Keratinocyte (primary cell): ENCODE measurements around the gene ARFGEF3. TPM values are rescaled to one million over a fixed set of nuclear protein-coding genes. Genes with fewer than 3 reads are reported as not detected.

Experiments used
- DNase-seq: peaks from one replicate; pipeline ENCODE4 v3.0.0-alpha.2; 2011; ENCODE audit warnings: low read depth, missing footprints, low spot score
- FAIRE-seq: peaks from 2 replicates; lab custom pipeline; 2011; peaks lifted over from hg19 to GRCh38; lab: Jason Lieb, UNC
- H2AFZ ChIP-seq: 2 replicates; pipeline ENCODE4 v1.6.0; 2012; ENCODE audit warnings: low read length, control low read depth, inconsistent platforms; ENCODE audit not compliant: control insufficient read depth
- H3K27ac ChIP-seq: 2 replicates; pipeline ENCODE4 v1.5.1; 2011; ENCODE audit warnings: low read length; ENCODE audit not compliant: control insufficient read depth, insufficient read depth
- H3K27me3 ChIP-seq: 3 replicates; pipeline ENCODE4 v1.6.0; 2011; ENCODE audit warnings: low read length; ENCODE audit not compliant: control insufficient read depth, insufficient read depth; ENCODE audit errors: extremely low read depth
- H3K36me3 ChIP-seq, 2 experiments: 2 replicates in 1 of 2; 3 replicates in 1 of 2; pipeline ENCODE4 v1.5.1; 2011; ENCODE audit warnings: low read length in 2 of 2, mild to moderate bottlenecking in 1 of 2; ENCODE audit not compliant: control insufficient read depth in 2 of 2, insufficient read depth in 2 of 2; ENCODE audit errors: extremely low read depth in 1 of 2
- H3K4me1 ChIP-seq: 3 replicates; pipeline ENCODE4 v1.5.1; 2011; ENCODE audit warnings: low read length; ENCODE audit not compliant: control insufficient read depth, insufficient read depth; ENCODE audit errors: extremely low read depth
- H3K4me2 ChIP-seq: 3 replicates; pipeline ENCODE4 v1.6.0; 2011; ENCODE audit warnings: low read depth, low read length; ENCODE audit not compliant: control insufficient read depth, insufficient read depth; ENCODE audit errors: extremely low read depth
- H3K4me3 ChIP-seq, 3 experiments: fragments of 200-600 bp in 1 of 3; sonication (generic) in 1 of 3; 2 replicates in 2 of 3; 3 replicates in 1 of 3; pipeline ENCODE4 v1.5.1; 2011 to 2016; ENCODE audit warnings: low read length in 3 of 3, mild to moderate bottlenecking in 3 of 3, control low read depth in 2 of 3, inconsistent platforms in 1 of 3, low read depth in 1 of 3, mixed read lengths in 1 of 3, mixed run types in 1 of 3, moderate library complexity in 1 of 3; ENCODE audit not compliant: control insufficient read depth in 2 of 3, insufficient read depth in 2 of 3; ENCODE audit errors: extremely low read depth in 1 of 3
- H3K79me2 ChIP-seq: 2 replicates; pipeline ENCODE4 v1.6.0; 2012; ENCODE audit warnings: low read length; ENCODE audit not compliant: control insufficient read depth, insufficient read depth
- H3K9ac ChIP-seq: 3 replicates; pipeline ENCODE4 v1.6.0; 2011; ENCODE audit warnings: low read length; ENCODE audit not compliant: control insufficient read depth, insufficient read depth; ENCODE audit errors: extremely low read depth
- H3K9me1 ChIP-seq: 3 replicates; pipeline ENCODE4 v1.6.0; 2011; ENCODE audit warnings: low read length; ENCODE audit not compliant: control insufficient read depth, insufficient read depth; ENCODE audit errors: extremely low read depth
- H3K9me3 ChIP-seq: 2 replicates; pipeline ENCODE4 v1.5.1; 2012; ENCODE audit warnings: low read depth, low read length; ENCODE audit not compliant: control insufficient read depth
- H4K20me1 ChIP-seq: 3 replicates; pipeline ENCODE4 v1.6.0; 2011; ENCODE audit warnings: low read length; ENCODE audit not compliant: control insufficient read depth, insufficient read depth; ENCODE audit errors: extremely low read depth
- EZH2 ChIP-seq: IDR thresholded peaks from one replicate; pipeline ENCODE4 v1.6.1; 2012; ENCODE audit warnings: inconsistent platforms, mild to moderate bottlenecking, low read length, moderate library complexity
- dilution Hi-C: fragments of 300-500 bp; cut with MboI; formaldehyde crosslinking; loops from one replicate; pipeline ENCODE4 v1.7.0; 2020; ENCODE audit warnings: low sequenced_read_pairs; ENCODE audit not compliant: extremely low pct_ligation_motif_present
- polyA plus RNA-seq, 5 experiments: library from polyadenylated mRNA; depleted of rRNA in 3 of 5; stranded (reverse) in 3 of 5; stranded (forward) in 1 of 5; unstranded in 1 of 5; fragments of >200 nt; gene quantifications; 1 replicate in 1 of 5; 2 replicates in 3 of 5; 3 replicates in 1 of 5; pipeline versions ENCODE4 v1.2.1 to v1.2.3, GENCODE V29; 2011 to 2012; ENCODE audit warnings: missing spikeins in 2 of 5, low read depth in 1 of 5, low replicate concordance in 1 of 5
- TF ChIP-seq, protein P1 (sequence below), 3 experiments: IDR thresholded peaks in 1 of 3; conservative IDR thresholded peaks in 1 of 3; optimal IDR thresholded peaks in 1 of 3; 2 replicates in 2 of 3; 3 replicates in 1 of 3; pipeline versions ENCODE3 to v1.5.1; 2011; ENCODE audit warnings: low read length in 3 of 3, mild to moderate bottlenecking in 3 of 3, moderate library complexity in 2 of 3, control low read depth in 1 of 3, inconsistent platforms in 1 of 3; ENCODE audit not compliant: insufficient read depth in 2 of 3; ENCODE audit errors: extremely low read depth in 1 of 3

ARFGEF3 gene
- polyA plus RNA-seq, 1 donor (not counting 4 experiments of a cell fraction or from before 2014, with no cell fraction given): 0.09 TPM

GRCh38 chr6:138383776-138384175 lies 222.0 kb downstream of the ARFGEF3 start:
- Histone ChIP-seq H4K20me1 (no peaks in the 10 kb centered on the region), H3K27ac (no peak overlapping the region), H3K4me2 (no peak overlapping the region), H3K9me3 (no peaks in the 10 kb centered on the region), H3K9me1 (no peaks in the 10 kb centered on the region), H3K79me2 (no peaks in the 10 kb centered on the region), H2AFZ (no peak overlapping the region), H3K4me3 (no peak overlapping the region), H3K9ac (no peak overlapping the region), H3K27me3 (no peaks in the 10 kb centered on the region), H3K4me1 (no peaks in the 10 kb centered on the region), H3K36me3 (no peaks in the 10 kb centered on the region)
- no peak for DNase-seq
- no peak for FAIRE-seq
- dilution Hi-C loops: no loop called here
- no peak for TF ChIP-seq EZH2
- TF ChIP-seq, protein P1, sequence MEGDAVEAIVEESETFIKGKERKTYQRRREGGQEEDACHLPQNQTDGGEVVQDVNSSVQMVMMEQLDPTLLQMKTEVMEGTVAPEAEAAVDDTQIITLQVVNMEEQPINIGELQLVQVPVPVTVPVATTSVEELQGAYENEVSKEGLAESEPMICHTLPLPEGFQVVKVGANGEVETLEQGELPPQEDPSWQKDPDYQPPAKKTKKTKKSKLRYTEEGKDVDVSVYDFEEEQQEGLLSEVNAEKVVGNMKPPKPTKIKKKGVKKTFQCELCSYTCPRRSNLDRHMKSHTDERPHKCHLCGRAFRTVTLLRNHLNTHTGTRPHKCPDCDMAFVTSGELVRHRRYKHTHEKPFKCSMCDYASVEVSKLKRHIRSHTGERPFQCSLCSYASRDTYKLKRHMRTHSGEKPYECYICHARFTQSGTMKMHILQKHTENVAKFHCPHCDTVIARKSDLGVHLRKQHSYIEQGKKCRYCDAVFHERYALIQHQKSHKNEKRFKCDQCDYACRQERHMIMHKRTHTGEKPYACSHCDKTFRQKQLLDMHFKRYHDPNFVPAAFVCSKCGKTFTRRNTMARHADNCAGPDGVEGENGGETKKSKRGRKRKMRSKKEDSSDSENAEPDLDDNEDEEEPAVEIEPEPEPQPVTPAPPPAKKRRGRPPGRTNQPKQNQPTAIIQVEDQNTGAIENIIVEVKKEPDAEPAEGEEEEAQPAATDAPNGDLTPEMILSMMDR (optimal IDR thresholded peaks at IDR 0.05 in 1 of 3, IDR thresholded peaks at IDR 0.05 in 1 of 3, conservative IDR thresholded peaks at IDR 0.05 in 1 of 3; ENCODE audit: extremely low read depth in 1 of 3, insufficient read depth in 2 of 3, low read length in 3 of 3): no peak

GRCh38 chr6:138386897-138387296 lies 225.2 kb downstream of the ARFGEF3 start:
- DNase-seq: no peak
- Histone ChIP-seq H3K27ac (no peak overlapping the region), H3K27me3 (no peaks in the 10 kb centered on the region), H4K20me1 (no peaks in the 10 kb centered on the region), H2AFZ (no peak overlapping the region), H3K4me2 (no peak overlapping the region), H3K9ac (no peak overlapping the region), H3K36me3 (no peaks in the 10 kb centered on the region), H3K9me1 (no peaks in the 10 kb centered on the region), H3K4me1 (no peaks in the 10 kb centered on the region), H3K9me3 (no peaks in the 10 kb centered on the region), H3K4me3 (no peak overlapping the region), H3K79me2 (no peaks in the 10 kb centered on the region)
- dilution Hi-C loops: no loop called here
- TF ChIP-seq, protein P1 (optimal IDR thresholded peaks at IDR 0.05 in 1 of 3, IDR thresholded peaks at IDR 0.05 in 1 of 3, conservative IDR thresholded peaks at IDR 0.05 in 1 of 3; ENCODE audit: extremely low read depth in 1 of 3, insufficient read depth in 2 of 3, low read length in 3 of 3): no peak
- TF ChIP-seq EZH2: no peak
- no peak for FAIRE-seq
